Measurements from ENCODE around the gene HPCAL1. TPM values are rescaled to one million over a fixed set of nuclear protein-coding genes. Genes with fewer than 3 reads are reported as not detected.

HPCAL1 gene
- total RNA-seq, 1 donor from 2014 or later, result 62.4 TPM

DNA sequence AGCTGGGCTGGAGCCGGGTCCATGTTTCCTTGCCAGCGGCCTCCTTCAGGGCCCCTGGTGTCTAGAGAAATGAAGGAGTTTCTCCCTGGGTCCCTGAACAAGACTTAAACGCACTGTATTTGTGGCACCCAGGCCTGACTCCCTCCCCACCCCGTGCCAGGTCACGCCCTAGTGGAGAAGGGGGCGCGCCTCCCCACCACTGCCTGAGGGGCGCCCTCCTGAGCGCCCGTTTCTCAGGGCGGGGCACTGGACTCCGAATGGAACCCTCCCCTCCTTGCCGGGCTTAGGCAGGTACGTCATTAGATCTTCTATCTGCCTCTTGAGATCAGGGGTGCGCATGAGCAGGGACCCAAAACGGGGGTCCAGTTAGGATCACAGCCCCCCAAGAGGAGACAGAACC lies 129.1 kb downstream of the HPCAL1 start:
- peak overlapping the region; percentile 79 for H3K4me3 Mint-ChIP-seq
- H3K27me3 Mint-ChIP-seq (ENCODE audit: insufficient read depth), result peaks cover 2% of the 10 kb centered on the region
- H3K9me3 Mint-ChIP-seq, result no peaks in the 10 kb centered on the region
- peaks cover 6% of the 10 kb centered on the region for H3K36me3 Mint-ChIP-seq (ENCODE audit: low read depth)
- no peak for DNase-seq (ENCODE audit: low spot score)
- intact Hi-C loops (cut with micrococcal nuclease), result loop anchor here (1.0 to 5.0 kb wide), 2 partner anchors 127 to 289 kb away; no protein-coding TSS in a partner anchor
- peaks cover 6% of the 10 kb centered on the region for H3K4me1 Mint-ChIP-seq (ENCODE audit: low read depth)
- peak overlapping the region; percentile 52 for H3K27ac Mint-ChIP-seq

DNA sequence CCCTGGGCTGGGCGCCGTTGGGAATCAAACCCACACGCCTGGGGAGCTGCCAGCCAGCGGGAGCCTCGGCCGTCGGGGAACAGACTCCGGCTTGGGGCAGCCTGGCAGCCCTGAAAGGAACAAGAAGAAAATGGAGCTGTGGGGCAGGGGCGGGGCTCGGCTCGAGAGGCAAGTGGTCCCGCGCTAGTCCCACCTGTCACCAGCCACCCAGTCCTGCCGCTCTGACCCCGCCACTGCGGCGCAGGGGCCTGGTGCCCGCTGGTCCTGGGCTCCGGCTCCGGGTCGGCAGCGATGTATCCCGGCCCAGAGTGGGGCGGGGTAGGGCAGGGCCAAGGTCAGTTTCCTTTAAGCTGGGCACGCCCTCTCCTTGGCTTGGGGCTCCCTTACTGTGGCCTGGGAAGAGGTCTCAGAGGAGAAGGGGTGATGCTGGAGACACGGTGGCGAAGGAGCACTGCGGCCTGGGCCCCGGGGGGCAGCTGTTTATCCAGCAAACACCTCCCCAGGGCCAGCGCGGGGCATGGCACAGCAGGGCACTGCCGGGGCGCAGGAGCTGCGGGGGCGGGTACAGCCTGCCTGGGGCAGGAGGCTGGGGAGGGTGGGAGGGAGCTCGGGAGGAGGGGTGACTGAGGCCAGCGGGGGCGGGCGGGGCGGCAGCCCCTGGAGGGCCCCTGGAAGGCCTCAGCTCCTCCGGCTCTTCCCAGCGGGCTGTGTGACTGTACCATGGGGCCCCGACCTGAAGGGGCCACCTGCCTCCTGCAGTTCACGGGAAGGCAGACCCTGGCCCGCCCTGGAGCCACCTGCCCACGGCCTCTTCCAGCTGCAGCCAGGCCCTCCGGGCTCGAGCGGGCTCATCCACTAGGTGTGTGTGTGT lies 129.8 kb downstream of the HPCAL1 start:
- H3K36me3 Mint-ChIP-seq (ENCODE audit: low read depth), result peaks cover 4% of the 10 kb centered on the region
- peak; percentile 31 for DNase-seq (ENCODE audit: low spot score)
- peak overlapping the region; percentile 52 for H3K27ac Mint-ChIP-seq
- intact Hi-C loops (cut with micrococcal nuclease), result loop anchor here (1.0 to 5.0 kb wide), 2 partner anchors 128 to 290 kb away; no protein-coding TSS in a partner anchor
- no peaks in the 10 kb centered on the region for H3K9me3 Mint-ChIP-seq
- H3K4me3 Mint-ChIP-seq, result peak overlapping the region; percentile 79
- H3K4me1 Mint-ChIP-seq (ENCODE audit: low read depth), result peaks cover 6% of the 10 kb centered on the region
- H3K27me3 Mint-ChIP-seq (ENCODE audit: insufficient read depth), result peaks cover 2% of the 10 kb centered on the region

GRCh38 chr2:10433264-10433946 lies 130.7 kb downstream of the HPCAL1 start:
- Mint-ChIP-seq H3K4me3 (peak overlapping the region; percentile 53), H3K27ac (no peak overlapping the region), H3K4me1 (ENCODE audit: low read depth) (peaks cover 6% of the 10 kb centered on the region), H3K36me3 (ENCODE audit: low read depth) (peaks cover 4% of the 10 kb centered on the region), H3K9me3 (no peaks in the 10 kb centered on the region), H3K27me3 (ENCODE audit: insufficient read depth) (peaks cover 2% of the 10 kb centered on the region)
- no peak for DNase-seq (ENCODE audit: low spot score)
- intact Hi-C loops (cut with micrococcal nuclease), result loop anchor here (5.0 kb wide), 1 partner anchor 291 kb away; no protein-coding TSS in a partner anchor

- Mint-ChIP-seq H3K9me3 (no peaks in the 10 kb centered on the region), H3K27me3 (ENCODE audit: insufficient read depth) (peaks cover 2% of the 10 kb centered on the region), H3K4me1 (ENCODE audit: low read depth) (peaks cover 6% of the 10 kb centered on the region), H3K27ac (no peak overlapping the region), H3K36me3 (ENCODE audit: low read depth) (peaks cover 8% of the 10 kb centered on the region), H3K4me3 (no peak overlapping the region)
- DNase-seq (ENCODE audit: low spot score), result no peak
- intact Hi-C loops (cut with micrococcal nuclease), result loop anchor here (2.0 to 5.0 kb wide), 3 partner anchors 25 to 449 kb away; no protein-coding TSS in a partner anchor
Observed at GRCh38 chr2:10433947-10434885, 131.5 kb downstream of the HPCAL1 start.

- H3K27ac Mint-ChIP-seq, result peak overlapping the region; percentile 35
- no peak overlapping the region for H3K4me3 Mint-ChIP-seq
Observed at GRCh38 chr2:10434886-10435819, 132.4 kb downstream of the HPCAL1 start.

GRCh38 chr2:10435820-10436204 lies 133.1 kb downstream of the HPCAL1 start:
- Mint-ChIP-seq H3K9me3 (no peaks in the 10 kb centered on the region), H3K4me1 (ENCODE audit: low read depth) (peaks cover 6% of the 10 kb centered on the region), H3K27me3 (ENCODE audit: insufficient read depth) (peaks cover 2% of the 10 kb centered on the region), H3K27ac (no peak overlapping the region), H3K4me3 (no peak overlapping the region), H3K36me3 (ENCODE audit: low read depth) (peaks cover 19% of the 10 kb centered on the region)
- intact Hi-C loops (cut with micrococcal nuclease), result loop anchor here (1.0 to 2.0 kb wide), 6 partner anchors 27 to 637 kb away; no protein-coding TSS in a partner anchor
- DNase-seq (ENCODE audit: low spot score), result no peak

More at GRCh38 chr2:10434886-10435819, 132.4 kb downstream of the HPCAL1 start:
- H3K4me1 Mint-ChIP-seq (ENCODE audit: low read depth), result peaks cover 6% of the 10 kb centered on the region
- DNase-seq (ENCODE audit: low spot score), result peak; percentile 65
- intact Hi-C loops (cut with micrococcal nuclease), result loop anchor here (1.0 to 5.0 kb wide), 7 partner anchors 26 to 636 kb away; no protein-coding TSS in a partner anchor
- H3K36me3 Mint-ChIP-seq (ENCODE audit: low read depth), result peaks cover 15% of the 10 kb centered on the region
- peaks cover 2% of the 10 kb centered on the region for H3K27me3 Mint-ChIP-seq (ENCODE audit: insufficient read depth)
- H3K9me3 Mint-ChIP-seq, result no peaks in the 10 kb centered on the region

- intact Hi-C loops (cut with micrococcal nuclease), result no loop called here
- Mint-ChIP-seq H3K36me3 (ENCODE audit: low read depth) (peaks cover 23% of the 10 kb centered on the region), H3K9me3 (no peaks in the 10 kb centered on the region), H3K4me1 (ENCODE audit: low read depth) (peaks cover 7% of the 10 kb centered on the region), H3K27me3 (ENCODE audit: insufficient read depth) (peaks cover 2% of the 10 kb centered on the region), H3K27ac (no peak overlapping the region), H3K4me3 (no peak overlapping the region)
- no peak for DNase-seq (ENCODE audit: low spot score)
Observed at GRCh38 chr2:10436583-10437110, 133.9 kb downstream of the HPCAL1 start.

GRCh38 chr2:10437806-10438205 lies 135.1 kb downstream of the HPCAL1 start:
- no peak overlapping the region for H3K4me3 Mint-ChIP-seq
- peaks cover 2% of the 10 kb centered on the region for H3K27me3 Mint-ChIP-seq (ENCODE audit: insufficient read depth)
- no peaks in the 10 kb centered on the region for H3K9me3 Mint-ChIP-seq
- H3K4me1 Mint-ChIP-seq (ENCODE audit: low read depth), result peaks cover 14% of the 10 kb centered on the region
- no peak for DNase-seq (ENCODE audit: low spot score)
- intact Hi-C loops (cut with micrococcal nuclease), result no loop called here
- no peak overlapping the region for H3K27ac Mint-ChIP-seq
- peaks cover 34% of the 10 kb centered on the region for H3K36me3 Mint-ChIP-seq (ENCODE audit: low read depth)

DNA sequence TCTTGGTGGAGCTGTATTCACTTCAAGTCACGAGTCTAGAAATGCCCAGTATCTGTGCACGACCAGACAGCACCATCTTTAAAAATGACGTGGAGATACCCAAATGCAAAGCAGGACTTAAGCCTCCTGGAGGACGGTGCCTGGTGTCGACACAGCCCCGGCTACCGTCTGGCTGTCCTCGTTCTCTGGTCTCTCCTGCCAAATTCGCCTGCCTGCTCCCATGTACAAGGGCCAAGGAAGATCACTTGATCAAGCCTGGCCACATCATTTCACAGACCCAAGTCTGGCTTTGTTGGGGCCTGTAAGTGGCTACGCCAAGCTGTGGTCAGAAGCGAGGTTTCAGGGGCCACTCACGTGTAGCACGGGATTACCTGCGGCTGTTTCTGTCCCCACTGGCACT lies 136.0 kb downstream of the HPCAL1 start:
- Mint-ChIP-seq H3K4me1 (ENCODE audit: low read depth) (peaks cover 17% of the 10 kb centered on the region), H3K36me3 (ENCODE audit: low read depth) (peaks cover 41% of the 10 kb centered on the region), H3K9me3 (no peaks in the 10 kb centered on the region), H3K27ac (no peak overlapping the region), H3K27me3 (ENCODE audit: insufficient read depth) (peaks cover 2% of the 10 kb centered on the region), H3K4me3 (no peak overlapping the region)
- no peak for DNase-seq (ENCODE audit: low spot score)
- intact Hi-C loops (cut with micrococcal nuclease), result no loop called here

DNA sequence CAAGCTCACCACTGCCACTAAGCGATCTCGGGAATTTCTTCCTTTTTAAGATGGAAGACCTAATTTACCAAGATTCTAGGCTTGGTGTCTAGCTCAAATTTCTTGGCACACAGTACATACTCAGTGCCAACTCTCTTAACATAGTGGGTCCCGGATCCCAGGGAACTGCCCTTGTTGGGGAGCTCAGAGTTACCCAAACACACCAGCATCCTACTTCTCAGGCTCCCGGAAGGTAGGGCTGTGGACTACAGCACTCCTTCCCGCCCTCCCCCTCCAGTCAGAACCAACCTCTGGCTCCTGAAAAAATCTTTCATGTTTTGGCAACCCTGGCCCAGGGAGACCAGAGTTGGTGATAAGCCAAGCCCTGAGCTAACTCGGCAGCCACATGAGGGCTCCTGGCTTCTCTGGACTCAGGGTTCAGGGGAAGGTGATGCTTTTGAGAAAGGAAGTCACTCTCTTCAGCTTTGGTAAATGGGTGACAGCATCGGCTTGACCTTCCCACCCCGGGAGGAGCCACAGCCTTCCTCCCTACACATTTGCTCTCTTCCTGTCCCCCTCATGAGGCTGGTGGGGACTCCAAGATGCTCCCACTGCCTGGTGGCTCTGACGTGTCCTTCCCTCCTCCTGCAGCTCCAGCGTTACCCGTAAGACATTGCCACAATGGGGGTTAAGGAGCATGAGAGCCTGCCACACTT lies 136.6 kb downstream of the HPCAL1 start:
- Mint-ChIP-seq H3K27me3 (ENCODE audit: insufficient read depth) (peaks cover 2% of the 10 kb centered on the region), H3K27ac (no peak overlapping the region), H3K4me1 (ENCODE audit: low read depth) (peaks cover 23% of the 10 kb centered on the region), H3K9me3 (no peaks in the 10 kb centered on the region), H3K36me3 (ENCODE audit: low read depth) (peaks cover 47% of the 10 kb centered on the region), H3K4me3 (no peak overlapping the region)
- no peak for DNase-seq (ENCODE audit: low spot score)
- intact Hi-C loops (cut with micrococcal nuclease), result no loop called here

- no peak overlapping the region for H3K27ac Mint-ChIP-seq
Observed at GRCh38 chr2:10439971-10440370, 137.3 kb downstream of the HPCAL1 start.

More at GRCh38 chr2:10439971-10440370, 137.3 kb downstream of the HPCAL1 start:
- Mint-ChIP-seq H3K4me1 (ENCODE audit: low read depth) (peaks cover 29% of the 10 kb centered on the region), H3K4me3 (no peak overlapping the region), H3K9me3 (no peaks in the 10 kb centered on the region), H3K36me3 (ENCODE audit: low read depth) (peaks cover 54% of the 10 kb centered on the region), H3K27me3 (ENCODE audit: insufficient read depth) (no peaks in the 10 kb centered on the region)
- no peak for DNase-seq (ENCODE audit: low spot score)
- intact Hi-C loops (cut with micrococcal nuclease), result loop anchor here (10.0 kb wide), 3 partner anchors 805 to 885 kb away; partner anchors contain the start of genes ADAM17 and YWHAQ

Data from activated T-helper 1 cell treated with anti-CD3 and anti-CD28 coated beads, Interleukin-12 subunit alpha, Interleukin-12 subunit beta, Interleukin-2, Interleukin-4 antibody, amounts not matched to agents 30 ng/mL and 10 ng/mL and 1 ng/mL, durations not matched to agents 14 hours and 24 hours and 36 hours (primary cell).